ENCODE results near the gene ALDH8A1.

DNA sequence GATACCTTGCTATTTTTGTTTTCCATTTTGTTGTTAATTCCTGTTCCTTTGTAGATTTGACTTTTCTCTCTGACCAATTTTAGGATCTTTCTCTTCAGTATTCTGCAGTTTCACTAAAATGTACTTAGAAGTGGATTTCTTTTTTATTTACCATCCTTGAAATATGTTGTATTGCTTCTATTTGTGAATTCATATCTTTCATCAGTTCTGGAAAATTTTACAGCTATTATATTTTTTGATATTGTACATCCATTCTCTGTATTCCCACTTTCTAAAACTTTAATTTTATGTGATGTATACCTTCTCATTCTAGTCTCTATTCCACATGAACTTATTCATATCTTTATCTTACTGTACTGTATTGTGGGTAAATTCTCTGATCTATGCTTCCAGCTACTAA, 9.7 kb upstream of the ALDH8A1 start:
- TF ChIP-seq, protein P1, sequence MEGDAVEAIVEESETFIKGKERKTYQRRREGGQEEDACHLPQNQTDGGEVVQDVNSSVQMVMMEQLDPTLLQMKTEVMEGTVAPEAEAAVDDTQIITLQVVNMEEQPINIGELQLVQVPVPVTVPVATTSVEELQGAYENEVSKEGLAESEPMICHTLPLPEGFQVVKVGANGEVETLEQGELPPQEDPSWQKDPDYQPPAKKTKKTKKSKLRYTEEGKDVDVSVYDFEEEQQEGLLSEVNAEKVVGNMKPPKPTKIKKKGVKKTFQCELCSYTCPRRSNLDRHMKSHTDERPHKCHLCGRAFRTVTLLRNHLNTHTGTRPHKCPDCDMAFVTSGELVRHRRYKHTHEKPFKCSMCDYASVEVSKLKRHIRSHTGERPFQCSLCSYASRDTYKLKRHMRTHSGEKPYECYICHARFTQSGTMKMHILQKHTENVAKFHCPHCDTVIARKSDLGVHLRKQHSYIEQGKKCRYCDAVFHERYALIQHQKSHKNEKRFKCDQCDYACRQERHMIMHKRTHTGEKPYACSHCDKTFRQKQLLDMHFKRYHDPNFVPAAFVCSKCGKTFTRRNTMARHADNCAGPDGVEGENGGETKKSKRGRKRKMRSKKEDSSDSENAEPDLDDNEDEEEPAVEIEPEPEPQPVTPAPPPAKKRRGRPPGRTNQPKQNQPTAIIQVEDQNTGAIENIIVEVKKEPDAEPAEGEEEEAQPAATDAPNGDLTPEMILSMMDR (IDR thresholded peaks at IDR 0.05; ENCODE audit: insufficient read depth, low read length): no peak
- TF ChIP-seq GABPA (IDR thresholded peaks at IDR 0.05; ENCODE audit: low read depth) (no peak), POLR2AphosphoS5 (IDR thresholded peaks at IDR 0.05; ENCODE audit: low read depth) (no peak), SPI1 (IDR thresholded peaks at IDR 0.05; ENCODE audit: borderline replicate concordance, low read depth) (no peak)
- TF ChIP-seq, protein P2, sequence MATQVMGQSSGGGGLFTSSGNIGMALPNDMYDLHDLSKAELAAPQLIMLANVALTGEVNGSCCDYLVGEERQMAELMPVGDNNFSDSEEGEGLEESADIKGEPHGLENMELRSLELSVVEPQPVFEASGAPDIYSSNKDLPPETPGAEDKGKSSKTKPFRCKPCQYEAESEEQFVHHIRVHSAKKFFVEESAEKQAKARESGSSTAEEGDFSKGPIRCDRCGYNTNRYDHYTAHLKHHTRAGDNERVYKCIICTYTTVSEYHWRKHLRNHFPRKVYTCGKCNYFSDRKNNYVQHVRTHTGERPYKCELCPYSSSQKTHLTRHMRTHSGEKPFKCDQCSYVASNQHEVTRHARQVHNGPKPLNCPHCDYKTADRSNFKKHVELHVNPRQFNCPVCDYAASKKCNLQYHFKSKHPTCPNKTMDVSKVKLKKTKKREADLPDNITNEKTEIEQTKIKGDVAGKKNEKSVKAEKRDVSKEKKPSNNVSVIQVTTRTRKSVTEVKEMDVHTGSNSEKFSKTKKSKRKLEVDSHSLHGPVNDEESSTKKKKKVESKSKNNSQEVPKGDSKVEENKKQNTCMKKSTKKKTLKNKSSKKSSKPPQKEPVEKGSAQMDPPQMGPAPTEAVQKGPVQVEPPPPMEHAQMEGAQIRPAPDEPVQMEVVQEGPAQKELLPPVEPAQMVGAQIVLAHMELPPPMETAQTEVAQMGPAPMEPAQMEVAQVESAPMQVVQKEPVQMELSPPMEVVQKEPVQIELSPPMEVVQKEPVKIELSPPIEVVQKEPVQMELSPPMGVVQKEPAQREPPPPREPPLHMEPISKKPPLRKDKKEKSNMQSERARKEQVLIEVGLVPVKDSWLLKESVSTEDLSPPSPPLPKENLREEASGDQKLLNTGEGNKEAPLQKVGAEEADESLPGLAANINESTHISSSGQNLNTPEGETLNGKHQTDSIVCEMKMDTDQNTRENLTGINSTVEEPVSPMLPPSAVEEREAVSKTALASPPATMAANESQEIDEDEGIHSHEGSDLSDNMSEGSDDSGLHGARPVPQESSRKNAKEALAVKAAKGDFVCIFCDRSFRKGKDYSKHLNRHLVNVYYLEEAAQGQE (IDR thresholded peaks at IDR 0.05; ENCODE audit: insufficient replicate concordance, low read depth): no peak

All from HL-60 (cell line).